HG03565 (cell line): ENCODE results near the gene XRCC4.
"Not testable (repeated sequence)": the region's sequence is repeated elsewhere in the genome, so short reads cannot be mapped to it uniquely, and the experiment has no call there.

ENCODE experiments used
- ATAC-seq: cut with Tn5 transposase; IDR thresholded peaks from one replicate; pipeline ENCODE4 v1.9.1; 2021; ENCODE audit warnings: mild to moderate bottlenecking, moderate library complexity; ENCODE audit not compliant: unreplicated experiment

The XRCC4 gene

DNA sequence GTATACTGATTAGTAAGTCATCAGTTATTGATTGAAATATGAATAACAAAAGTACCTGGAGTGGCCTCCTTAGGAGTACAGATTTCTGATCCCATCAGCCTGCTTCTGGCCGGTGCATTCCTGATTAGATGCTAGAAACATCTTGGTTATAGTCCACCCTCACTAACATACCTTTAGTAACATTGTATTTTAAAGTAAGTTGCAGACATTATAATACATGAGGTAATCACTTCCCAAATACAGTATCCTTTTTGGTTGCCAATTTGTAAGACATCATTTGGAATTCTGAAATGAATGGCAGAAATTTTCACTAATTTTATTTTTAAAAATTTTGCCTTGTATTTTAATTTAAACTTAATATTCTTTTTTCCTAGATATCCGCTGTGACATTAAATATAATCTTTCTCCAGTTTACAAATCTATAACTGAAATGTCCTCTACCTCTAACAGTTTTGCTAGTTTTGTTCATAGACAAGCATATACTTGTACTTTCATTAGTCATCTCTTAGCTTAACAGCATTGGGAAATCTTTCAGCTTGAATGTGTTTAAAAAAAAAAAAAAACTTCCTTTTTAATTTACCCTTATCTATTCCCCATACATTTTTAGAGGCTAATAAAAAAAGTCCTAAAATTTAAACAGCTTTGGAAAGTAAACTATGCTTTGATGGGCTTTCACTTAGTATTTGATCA, 178.9 kb downstream of the XRCC4 start:
- ATAC-seq: no peak

GRCh38 chr5:83257684-83258083, 180.3 kb downstream of the XRCC4 start:
- ATAC-seq: not testable (repeated sequence)

DNA sequence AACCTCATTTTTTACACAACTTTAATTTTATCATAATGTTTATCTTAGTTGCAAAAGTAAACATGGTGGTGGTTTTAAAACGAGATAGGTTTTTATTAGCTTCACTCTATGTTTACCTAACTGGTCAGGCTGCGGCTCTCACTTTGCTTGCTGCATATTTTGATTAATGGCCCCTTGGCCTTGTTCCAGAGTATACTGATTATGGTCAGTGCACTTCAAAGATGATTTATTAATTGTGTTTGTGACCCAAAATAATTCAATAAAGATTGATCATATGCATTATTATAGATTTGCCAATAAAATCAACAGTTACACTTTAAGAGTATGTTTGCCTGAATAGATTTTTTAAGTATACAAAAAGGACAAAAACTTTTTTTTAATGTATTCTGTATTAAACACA, 188.0 kb downstream of the XRCC4 start:
- no peak for ATAC-seq

- no peak for ATAC-seq
Measured at GRCh38 chr5:83270311-83270710, 193.0 kb downstream of the XRCC4 start.

DNA sequence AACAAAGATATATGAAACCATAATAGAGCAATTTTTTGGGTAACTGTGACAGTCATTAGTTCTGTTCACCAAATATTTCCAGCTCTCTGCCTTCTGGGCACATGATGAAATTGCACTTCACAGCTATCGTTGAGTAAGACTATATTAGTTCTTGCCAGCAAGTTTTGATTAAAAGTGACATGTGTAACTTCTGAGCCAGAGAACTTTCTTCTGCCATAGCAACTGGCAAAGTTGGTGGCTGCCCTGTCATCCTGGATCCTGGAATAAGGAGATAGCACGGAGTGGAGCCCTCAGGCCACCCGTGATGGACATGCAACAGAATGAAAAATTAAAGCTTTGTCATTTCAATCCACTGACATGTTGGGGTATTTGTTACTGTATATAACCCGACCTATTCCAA, 199.8 kb downstream of the XRCC4 start:
- no peak for ATAC-seq

- no peak for ATAC-seq
Measured at GRCh38 chr5:83277953-83278352, 200.6 kb downstream of the XRCC4 start.

GRCh38 chr5:83281176-83281575, 203.8 kb downstream of the XRCC4 start:
- ATAC-seq: no peak

- ATAC-seq: no peak
Measured at GRCh38 chr5:83281658-83282057, 204.3 kb downstream of the XRCC4 start.

DNA sequence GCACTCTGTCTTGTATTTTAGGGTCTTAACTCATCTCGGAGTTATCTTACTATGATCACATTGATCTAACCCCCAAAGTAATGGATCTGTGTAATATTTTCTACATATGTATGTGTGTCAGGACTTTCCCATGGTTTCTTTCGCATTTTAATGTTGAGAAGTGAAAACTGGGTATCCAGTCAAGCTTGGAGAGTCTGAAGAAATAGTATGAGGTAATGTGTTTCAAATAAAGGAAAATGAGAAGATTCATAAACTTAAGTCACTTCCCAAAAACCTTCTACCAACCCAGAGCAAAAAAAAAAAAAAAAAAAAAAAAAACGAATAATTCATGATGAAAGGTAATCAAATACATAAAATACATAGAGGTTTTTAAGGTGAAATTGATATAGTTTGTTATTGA, 206.4 kb downstream of the XRCC4 start:
- no peak for ATAC-seq

DNA sequence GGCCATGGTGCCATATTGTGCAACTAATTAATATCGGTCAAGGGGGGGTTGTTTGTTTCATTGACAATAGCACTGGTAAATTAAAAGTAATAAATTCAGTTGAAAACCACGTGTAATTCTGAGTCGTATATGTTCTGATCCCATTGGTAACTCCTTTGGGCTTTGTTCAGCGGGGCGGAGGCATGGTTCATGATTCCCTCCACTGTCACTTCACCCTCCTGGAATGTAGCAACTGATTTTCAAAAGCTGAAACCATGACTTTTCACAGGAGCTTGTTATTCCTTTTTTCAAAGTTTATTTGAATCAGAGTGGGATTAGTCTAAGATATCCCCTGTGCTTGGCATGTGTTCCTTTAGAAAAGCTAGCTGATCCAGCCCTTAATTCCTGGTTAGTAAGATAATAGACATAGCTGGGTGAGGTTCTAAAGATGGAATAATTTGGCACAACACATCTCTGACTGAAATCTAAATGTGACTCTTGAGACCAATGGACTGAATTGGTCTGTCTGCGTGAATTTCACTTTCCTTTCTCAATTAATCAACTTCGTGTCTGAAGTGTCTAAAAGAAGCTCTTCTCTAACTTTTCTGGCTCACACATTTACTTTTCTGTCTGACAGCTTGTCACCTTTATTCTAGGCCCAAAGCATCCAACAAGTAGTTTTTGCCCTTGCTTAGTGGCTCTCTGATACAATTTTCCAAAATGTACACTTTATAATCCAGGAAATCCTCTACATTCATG, 208.5 kb downstream of the XRCC4 start:
- no peak for ATAC-seq

DNA sequence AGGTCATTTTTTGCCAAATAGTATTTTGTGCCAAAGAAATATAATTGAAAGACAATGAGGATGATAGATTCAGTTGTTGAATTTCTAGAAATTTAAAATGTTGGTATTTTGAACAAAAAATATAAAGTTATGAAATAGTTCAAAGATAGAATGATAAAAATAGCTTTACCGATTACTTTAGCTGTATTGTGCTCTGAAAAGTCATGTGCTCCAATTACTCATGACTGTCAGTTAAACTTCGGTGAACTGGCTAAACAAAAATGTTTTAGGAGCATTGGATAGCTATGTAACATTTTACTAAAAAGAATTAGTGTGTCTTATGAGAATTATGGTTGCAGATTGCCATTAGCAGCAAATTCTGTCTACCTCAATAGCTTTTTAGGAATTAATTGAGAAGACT, 216.9 kb downstream of the XRCC4 start:
- ATAC-seq: no peak

DNA sequence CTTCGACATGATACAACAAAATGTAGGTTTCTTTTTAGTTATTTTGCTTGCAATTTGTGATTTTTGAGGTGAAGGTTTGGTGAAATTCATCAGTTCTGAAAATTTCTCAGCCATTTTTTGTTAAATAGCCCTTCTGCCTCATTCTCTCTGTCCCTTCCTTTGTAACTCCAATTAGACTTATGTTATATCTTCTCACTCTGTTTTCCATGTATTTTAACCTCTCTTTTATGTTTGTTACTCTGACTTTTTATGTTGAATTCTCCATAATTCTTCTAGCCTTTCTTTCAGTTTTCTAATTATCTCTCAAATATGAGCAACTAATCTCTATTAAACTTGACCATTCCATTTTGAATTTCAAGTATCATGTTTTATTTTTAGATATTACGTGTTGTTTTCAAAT, 222.0 kb downstream of the XRCC4 start:
- ATAC-seq: no peak

DNA sequence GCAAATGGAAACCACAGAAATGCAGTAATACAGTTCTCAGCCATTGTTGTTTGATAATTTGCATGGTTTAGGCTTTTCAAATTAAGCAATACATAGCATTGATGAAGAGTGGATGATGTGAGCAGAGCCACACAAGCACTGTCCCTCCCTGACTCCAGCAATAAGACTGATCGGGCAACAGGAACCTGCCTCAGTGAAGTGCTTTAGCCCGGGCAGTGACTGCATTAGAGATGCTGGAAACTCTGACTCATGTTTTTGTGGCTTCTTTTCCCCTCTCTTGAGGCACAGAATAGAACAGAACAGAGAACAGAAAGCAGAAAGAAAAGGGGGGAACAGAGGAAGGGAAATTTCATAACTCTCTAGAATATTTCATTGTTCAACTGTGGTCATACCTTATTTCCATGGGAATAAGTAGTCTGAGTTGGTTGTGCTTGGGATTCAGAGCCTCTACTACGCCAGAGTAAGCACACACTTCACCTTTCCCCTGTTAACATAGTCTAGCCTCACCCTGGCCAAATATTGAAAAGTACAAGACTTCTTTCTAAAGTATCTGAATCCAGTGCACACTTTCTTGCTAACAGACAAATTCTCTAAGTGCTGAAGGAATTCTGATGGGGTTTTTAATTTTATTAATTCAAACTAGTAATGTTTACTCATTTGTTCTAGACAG, 229.4 kb downstream of the XRCC4 start:
- peak; percentile 98 for ATAC-seq

- no peak for ATAC-seq
Measured at GRCh38 chr5:83312663-83313062, 235.3 kb downstream of the XRCC4 start.

GRCh38 chr5:83313436-83313835, 236.1 kb downstream of the XRCC4 start:
- no peak for ATAC-seq

- ATAC-seq: no peak
Measured at GRCh38 chr5:83321483-83322055, 244.2 kb downstream of the XRCC4 start.

DNA sequence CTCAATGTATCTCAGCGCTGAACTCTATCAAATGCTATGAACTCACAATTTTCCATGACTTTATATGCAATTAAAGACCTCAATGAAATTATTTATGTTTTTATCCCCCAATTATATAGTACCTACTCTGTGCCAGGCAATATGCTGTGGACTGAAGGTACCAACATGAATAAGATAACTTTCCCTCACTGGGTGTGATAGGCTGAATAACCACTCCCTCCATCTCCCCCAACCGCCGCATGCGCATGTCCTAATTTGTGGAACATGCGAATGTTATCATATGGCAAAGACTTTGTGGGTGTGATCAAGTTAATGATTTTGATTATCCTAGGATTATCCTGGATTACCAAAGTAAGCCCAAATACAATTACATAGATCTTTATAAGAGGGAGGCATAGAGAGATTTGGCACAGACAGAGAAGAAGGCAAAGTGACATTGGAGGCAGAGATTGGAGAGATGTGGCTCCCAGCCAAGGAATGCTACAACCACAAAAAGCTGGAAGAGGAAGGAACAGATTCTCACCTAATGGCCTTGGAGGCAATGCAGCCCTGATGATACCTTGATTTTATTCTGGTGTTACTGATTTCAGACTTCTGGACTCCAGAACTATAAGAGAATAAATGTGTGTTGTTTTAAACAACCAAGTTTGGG, 245.1 kb downstream of the XRCC4 start:
- no peak for ATAC-seq

- ATAC-seq: no peak
Measured at GRCh38 chr5:83323557-83324180, 246.3 kb downstream of the XRCC4 start.

GRCh38 chr5:83331842-83332241, 254.5 kb downstream of the XRCC4 start:
- ATAC-seq: no peak

GRCh38 chr5:83337453-83338035, 260.2 kb downstream of the XRCC4 start:
- ATAC-seq: no peak
